Thyroid gland (tissue), 4 donors: ENCODE data around the gene PHF8. TPM values are rescaled to one million over a fixed set of nuclear protein-coding genes. Genes with fewer than 3 reads are reported as not detected.

Experiments
- DNase-seq, 2 donors: peaks; one replicate each; pipeline ENCODE4 v3.0.0-alpha.2; 2019
- H3K27ac ChIP-seq, 3 donors: fragments of 200-600 bp; sonication (generic); 1 replicate in 2 of 3; 2 replicates in 1 of 3; pipeline ENCODE4 v1.5.1; 2016 to 2019; ENCODE audit warnings: mild to moderate bottlenecking in 1 of 3, moderate library complexity in 1 of 3
- H3K27me3 ChIP-seq: fragments of 200-600 bp; sonication (generic); one replicate; pipeline ENCODE4 v1.5.1; 2019
- H3K36me3 ChIP-seq, 2 donors: fragments of 200-600 bp; sonication (generic); one replicate each; pipeline ENCODE4 v1.5.1; 2016 to 2019
- H3K4me1 ChIP-seq, 2 donors: fragments of 200-600 bp; sonication (generic); one replicate each; pipeline ENCODE4 v1.5.1; 2017 to 2019
- H3K4me3 ChIP-seq, 3 donors: fragments of 200-600 bp; sonication (generic); replicated peaks in 1 of 3; 1 replicate in 2 of 3; 2 replicates in 1 of 3; pipeline ENCODE4 v1.5.1; 2016; ENCODE audit warnings: mild to moderate bottlenecking in 1 of 3
- H3K9me3 ChIP-seq: fragments of 200-600 bp; sonication (generic); one replicate; pipeline ENCODE4 v1.5.1; 2017
- CTCF ChIP-seq, 6 experiments: fragments of 200-600 bp in 3 of 6; fragments of 450-650 bp in 3 of 6; sonication (generic) in 3 of 6; IDR thresholded peaks; one replicate each; pipeline ENCODE4 v1.5.1; 2016 to 2019; ENCODE audit warnings: antibody characterized with exemption in 6 of 6, mild to moderate bottlenecking in 2 of 6, inconsistent platforms in 1 of 6, moderate library complexity in 1 of 6
- POLR2A ChIP-seq, 2 donors: fragments of 450-650 bp; IDR thresholded peaks; one replicate each; pipeline ENCODE4 v1.6.1; 2017; ENCODE audit warnings: antibody characterized with exemption in 2 of 2, mild to moderate bottlenecking in 2 of 2, moderate library complexity in 1 of 2
- WGBS, 2 donors: methylation state at CpG; one replicate each; pipeline ENCODE4 v1.1.5; 2017; 5-methylcytosine and 5-hydroxymethylcytosine counted together
- intact Hi-C: fragments of 100-400 bp; cut with DNase I; formaldehyde crosslinking; loops from one replicate; pipeline ENCODE4 v1.15.1; 2023
- total RNA-seq, 4 donors: library from RNA; depleted of rRNA; stranded (reverse); fragments of >200 nt; gene quantifications; one replicate each; pipeline ENCODE4 v1.2.3, GENCODE V29; 2016

PHF8 gene
- total RNA-seq, 4 donors from 2014 or later, result 30.4 to 89.5 (median 36.3) TPM

- intact Hi-C loops, result no loop called here
- no peak for DNase-seq
- WGBS, 2 donors, result 87 to 91% methylated on average over 3 of the region's 3 CpGs
Observed at GRCh38 chrX:53950130-53950733, 94.0 kb downstream of the PHF8 start.

GRCh38 chrX:53940180-53940579, 104.1 kb downstream of the PHF8 start:
- TF ChIP-seq CTCF (IDR thresholded peaks at IDR 0.05) (no peak), POLR2A (IDR thresholded peaks at IDR 0.05) (no peak)
- Histone ChIP-seq H3K27ac (no peak overlapping the region), H3K36me3 (peaks cover 11 to 18% of the 10 kb centered on the region in 2 donors), H3K4me1 (peaks cover 2 to 8% of the 10 kb centered on the region in 2 donors), H3K27me3 (no peaks in the 10 kb centered on the region), H3K4me3 (no peak overlapping the region), H3K9me3 (no peaks in the 10 kb centered on the region)
- DNase-seq, result no peak
- 96 to 99% methylated on average over 4 to 8 of the region's 8 CpGs for WGBS, 2 donors
- intact Hi-C loops, result no loop called here

More at GRCh38 chrX:53950130-53950733, 94.0 kb downstream of the PHF8 start:
- H3K27me3 ChIP-seq, result no peaks in the 10 kb centered on the region
- peaks cover 0 to 4% of the 10 kb centered on the region in 2 donors for H3K36me3 ChIP-seq
- H3K4me1 ChIP-seq, result no peaks in the 10 kb centered on the region
- TF ChIP-seq CTCF (IDR thresholded peaks at IDR 0.05) (no peak), POLR2A (IDR thresholded peaks at IDR 0.05) (no peak)
- no peak overlapping the region for H3K27ac ChIP-seq
- H3K9me3 ChIP-seq, result no peaks in the 10 kb centered on the region
- H3K4me3 ChIP-seq, result no peak overlapping the region

- Histone ChIP-seq H3K36me3 (peaks cover 11 to 16% of the 10 kb centered on the region in 2 donors), H3K4me1 (peaks cover 2 to 10% of the 10 kb centered on the region in 2 donors), H3K9me3 (no peaks in the 10 kb centered on the region), H3K27ac (no peak overlapping the region), H3K4me3 (no peak overlapping the region), H3K27me3 (no peaks in the 10 kb centered on the region)
- WGBS, 2 donors, result 78 to 95% methylated on average over 3 of the region's 3 CpGs
- intact Hi-C loops, result no loop called here
- no peak for DNase-seq
- TF ChIP-seq POLR2A (IDR thresholded peaks at IDR 0.05), result no peak
- no peak for TF ChIP-seq CTCF (IDR thresholded peaks at IDR 0.05)
Observed at GRCh38 chrX:53939127-53939526, 105.1 kb downstream of the PHF8 start.

- Histone ChIP-seq H3K4me3 (no peak overlapping the region), H3K27ac (no peak overlapping the region), H3K36me3 (no peaks in the 10 kb centered on the region), H3K9me3 (no peaks in the 10 kb centered on the region), H3K27me3 (no peaks in the 10 kb centered on the region), H3K4me1 (peaks cover under 1 to 8% of the 10 kb centered on the region in 2 donors)
- DNase-seq, result no peak
- 76 to 88% methylated on average over 5 of the region's 5 CpGs for WGBS, 2 donors
- intact Hi-C loops, result no loop called here
- TF ChIP-seq CTCF (IDR thresholded peaks at IDR 0.05), result no peak
- no peak for TF ChIP-seq POLR2A (IDR thresholded peaks at IDR 0.05)
Observed at GRCh38 chrX:53930515-53931380, 113.5 kb downstream of the PHF8 start.

- H3K9me3 ChIP-seq, result no peaks in the 10 kb centered on the region
- DNase-seq, result no peak
Observed at GRCh38 chrX:53926030-53926429, 118.2 kb downstream of the PHF8 start.

More at GRCh38 chrX:53926030-53926429, 118.2 kb downstream of the PHF8 start:
- Histone ChIP-seq H3K4me3 (no peak overlapping the region), H3K27ac (no peak overlapping the region), H3K27me3 (no peaks in the 10 kb centered on the region), H3K36me3 (no peaks in the 10 kb centered on the region), H3K4me1 (no peaks in the 10 kb centered on the region)
- 80 to 88% methylated on average over 5 of the region's 5 CpGs for WGBS, 2 donors
- intact Hi-C loops, result no loop called here
- TF ChIP-seq POLR2A (IDR thresholded peaks at IDR 0.05) (no peak), CTCF (IDR thresholded peaks at IDR 0.05) (no peak)
